Nephron (organoid): ENCODE measurements around the gene APC.

Experiments
- H3K27ac Mint-ChIP-seq, 3 experiments: 2 replicates each; pipeline ENCODE4 v1.8.0; 2020; ENCODE audit warnings: mixed read lengths in 3 of 3, mild to moderate bottlenecking in 2 of 3, moderate library complexity in 1 of 3
- H3K27me3 Mint-ChIP-seq: 2 replicates; pipeline ENCODE4 v1.8.0; 2021; ENCODE audit warnings: low read depth, mild to moderate bottlenecking, moderate library complexity, mixed read lengths
- H3K36me3 Mint-ChIP-seq: 2 replicates; pipeline ENCODE4 v1.8.0; 2020; ENCODE audit warnings: low read depth, mixed read lengths
- H3K4me1 Mint-ChIP-seq: 2 replicates; pipeline ENCODE4 v1.8.0; 2020; ENCODE audit warnings: mixed read lengths
- H3K4me3 Mint-ChIP-seq, 3 experiments: 2 replicates each; pipeline ENCODE4 v1.8.0; 2020; ENCODE audit warnings: mild to moderate bottlenecking in 3 of 3, mixed read lengths in 3 of 3, moderate library complexity in 2 of 3
- H3K9me3 Mint-ChIP-seq: 2 replicates; pipeline ENCODE4 v1.8.0; 2020; ENCODE audit warnings: mixed read lengths
- CTCF ChIP-seq, 3 experiments: fragments of 200-600 bp; sonication (generic); IDR thresholded peaks; one replicate each; pipeline ENCODE4 v1.5.0; 2021; ENCODE audit warnings: antibody characterized with exemption in 3 of 3; ENCODE audit not compliant: unreplicated experiment in 3 of 3

APC gene

GRCh38 chr5:112735702-112736101 lies 2.0 kb upstream of the APC start:
- Mint-ChIP-seq H3K4me1 (peaks cover 12% of the 10 kb centered on the region), H3K27ac (no peak overlapping the region), H3K27me3 (no peaks in the 10 kb centered on the region), H3K9me3 (no peaks in the 10 kb centered on the region), H3K36me3 (no peaks in the 10 kb centered on the region), H3K4me3 (no peak overlapping the region)
- no peak for TF ChIP-seq CTCF (IDR thresholded peaks at IDR 0.05; ENCODE audit: unreplicated experiment in 3 of 3)

GRCh38 chr5:112737070-112737462 lies 619 bp upstream of the APC start:
- no peaks in the 10 kb centered on the region for H3K9me3 Mint-ChIP-seq
- H3K27me3 Mint-ChIP-seq = no peaks in the 10 kb centered on the region
- peak overlapping the region; percentile 93 to 94 (median 93) for H3K4me3 Mint-ChIP-seq
- H3K27ac Mint-ChIP-seq = peak overlapping the region in 2 of 3 experiments; percentile 36 to 61
- peaks cover 12% of the 10 kb centered on the region for H3K4me1 Mint-ChIP-seq
- TF ChIP-seq CTCF (IDR thresholded peaks at IDR 0.05; ENCODE audit: unreplicated experiment in 3 of 3) = no peak
- H3K36me3 Mint-ChIP-seq = no peaks in the 10 kb centered on the region

GRCh38 chr5:112738191-112738560 lies 491 bp downstream of the APC start:
- H3K36me3 Mint-ChIP-seq = no peaks in the 10 kb centered on the region
- TF ChIP-seq CTCF (IDR thresholded peaks at IDR 0.05; ENCODE audit: unreplicated experiment in 3 of 3) = no peak
- no peaks in the 10 kb centered on the region for H3K9me3 Mint-ChIP-seq
- H3K27me3 Mint-ChIP-seq = no peaks in the 10 kb centered on the region
- peak overlapping the region; percentile 93 to 94 (median 93) for H3K4me3 Mint-ChIP-seq
- peaks cover 12% of the 10 kb centered on the region for H3K4me1 Mint-ChIP-seq
- peak overlapping the region; percentile 36 to 61 (median 52) for H3K27ac Mint-ChIP-seq

- Mint-ChIP-seq H3K36me3 (no peaks in the 10 kb centered on the region), H3K4me1 (peaks cover 10% of the 10 kb centered on the region), H3K27ac (no peak overlapping the region), H3K27me3 (no peaks in the 10 kb centered on the region), H3K9me3 (no peaks in the 10 kb centered on the region), H3K4me3 (no peak overlapping the region)
- no peak for TF ChIP-seq CTCF (IDR thresholded peaks at IDR 0.05; ENCODE audit: unreplicated experiment in 3 of 3)
These were observed 4.7 kb downstream of the APC start for GRCh38 chr5:112742424-112742823.

GRCh38 chr5:112743631-112744030 lies 5.9 kb downstream of the APC start:
- H3K4me3 Mint-ChIP-seq = no peak overlapping the region
- TF ChIP-seq CTCF (IDR thresholded peaks at IDR 0.05; ENCODE audit: unreplicated experiment in 3 of 3) = no peak
- no peaks in the 10 kb centered on the region for H3K27me3 Mint-ChIP-seq
- H3K9me3 Mint-ChIP-seq = no peaks in the 10 kb centered on the region
- H3K4me1 Mint-ChIP-seq = no peaks in the 10 kb centered on the region
- no peak overlapping the region for H3K27ac Mint-ChIP-seq
- no peaks in the 10 kb centered on the region for H3K36me3 Mint-ChIP-seq

- Mint-ChIP-seq H3K4me1 (no peaks in the 10 kb centered on the region), H3K27me3 (no peaks in the 10 kb centered on the region), H3K9me3 (no peaks in the 10 kb centered on the region), H3K27ac (no peak overlapping the region), H3K4me3 (no peak overlapping the region), H3K36me3 (peaks cover 8% of the 10 kb centered on the region)
- TF ChIP-seq CTCF (IDR thresholded peaks at IDR 0.05; ENCODE audit: unreplicated experiment in 3 of 3) = no peak
These were observed 14.7 kb downstream of the APC start for GRCh38 chr5:112752335-112752734.
